Right lobe of liver (tissue), 6 donors: ENCODE measurements around the gene ADGRD1. TPM values are rescaled to one million over a fixed set of nuclear protein-coding genes. Genes with fewer than 3 reads are reported as not detected.

Experiments
- ATAC-seq, 4 donors: fragments of 200-7000 bp; cut with Tn5 transposase; one replicate each; pipeline ENCODE4 v1.9.1; 2020; ENCODE audit warnings: mild to moderate bottlenecking in 4 of 4, moderate library complexity in 4 of 4
- DNase-seq, 3 donors: peaks; one replicate each; pipeline ENCODE4 v3.0.0-alpha.2; 2020
- H3K27ac ChIP-seq, 3 donors: fragments of 200-600 bp; one replicate each; pipeline ENCODE4 v1.8.0; 2022
- H3K27me3 ChIP-seq, 2 donors: fragments of 200-600 bp; one replicate each; pipeline ENCODE4 v1.8.0; 2022
- H3K36me3 ChIP-seq, 4 donors: fragments of 200-600 bp; sonication (generic) in 1 of 4; one replicate each; pipeline versions ENCODE4 v1.5.1 to v1.8.0; 2017 to 2022; ENCODE audit warnings: control low read depth in 1 of 4
- H3K4me1 ChIP-seq, 4 donors: fragments of 200-600 bp; sonication (generic) in 1 of 4; one replicate each; pipeline versions ENCODE4 v1.5.1 to v1.8.0; 2017 to 2022; ENCODE audit warnings: control low read depth in 1 of 4
- H3K4me3 ChIP-seq, 3 donors: fragments of 200-600 bp; one replicate each; pipeline ENCODE4 v1.8.0; 2022
- H3K9me3 ChIP-seq, 4 donors: fragments of 200-600 bp; sonication (generic) in 1 of 4; one replicate each; pipeline versions ENCODE4 v1.5.1 to v1.8.0; 2017 to 2022; ENCODE audit warnings: control low read depth in 1 of 4
- POLR2A ChIP-seq: fragments of 450-650 bp; IDR thresholded peaks from one replicate; pipeline ENCODE4 v1.6.1; 2017; ENCODE audit warnings: antibody characterized with exemption, mild to moderate bottlenecking
- WGBS: methylation state at CpG from one replicate; pipeline ENCODE4 v1.1.6; 2018; ENCODE audit warnings: low coverage, low lambda C conversion rate; ENCODE audit not compliant: insufficient coverage; ENCODE audit errors: missing lambda C conversion rate; 5-methylcytosine and 5-hydroxymethylcytosine counted together
- intact Hi-C, 2 donors: fragments of 100-400 bp; cut with DNase I; formaldehyde crosslinking; loops; one replicate each; pipeline versions ENCODE4 v1.11.2 to v1.14.1; 2022
- total RNA-seq, 6 experiments: library from RNA; depleted of rRNA in 2 of 6; stranded (reverse); fragments of >200 nt in 2 of 6; fragmentation: NEBNext Ultra II Directional in 3 of 6; extraction: Animal tissue kit (Norgen Biotek cat#: 25700) in 3 of 6; gene quantifications; one replicate each; pipeline versions ENCODE4 v1.1.0 to v1.2.4, GENCODE V29; 2016 to 2023
- TF ChIP-seq, protein P1 (sequence below), 4 donors: fragments of 200-600 bp in 3 of 4; fragments of 450-650 bp in 1 of 4; IDR thresholded peaks; one replicate each; pipeline versions ENCODE4 v1.5.1 to v1.8.0; 2016 to 2022; ENCODE audit warnings: antibody characterized with exemption in 4 of 4, mild to moderate bottlenecking in 2 of 4
- donor health status: DM: no; HTN: yes; CAD: no.
- donor health status: DM: no; HTN: no; CAD: no.
- donor health status: DM: no; HTN: no; CAD: no.
- donor health status: DM: no; HTN: yes; CAD: no.
- donor health status: DM: no; HTN: yes; CAD: no.

ADGRD1 gene
- total RNA-seq, 6 experiments from 2014 or later, result 4.7 to 17.0 (median 10.9) TPM

- intact Hi-C loops, result no loop called here
- no peak for TF ChIP-seq POLR2A
- TF ChIP-seq, protein P1, sequence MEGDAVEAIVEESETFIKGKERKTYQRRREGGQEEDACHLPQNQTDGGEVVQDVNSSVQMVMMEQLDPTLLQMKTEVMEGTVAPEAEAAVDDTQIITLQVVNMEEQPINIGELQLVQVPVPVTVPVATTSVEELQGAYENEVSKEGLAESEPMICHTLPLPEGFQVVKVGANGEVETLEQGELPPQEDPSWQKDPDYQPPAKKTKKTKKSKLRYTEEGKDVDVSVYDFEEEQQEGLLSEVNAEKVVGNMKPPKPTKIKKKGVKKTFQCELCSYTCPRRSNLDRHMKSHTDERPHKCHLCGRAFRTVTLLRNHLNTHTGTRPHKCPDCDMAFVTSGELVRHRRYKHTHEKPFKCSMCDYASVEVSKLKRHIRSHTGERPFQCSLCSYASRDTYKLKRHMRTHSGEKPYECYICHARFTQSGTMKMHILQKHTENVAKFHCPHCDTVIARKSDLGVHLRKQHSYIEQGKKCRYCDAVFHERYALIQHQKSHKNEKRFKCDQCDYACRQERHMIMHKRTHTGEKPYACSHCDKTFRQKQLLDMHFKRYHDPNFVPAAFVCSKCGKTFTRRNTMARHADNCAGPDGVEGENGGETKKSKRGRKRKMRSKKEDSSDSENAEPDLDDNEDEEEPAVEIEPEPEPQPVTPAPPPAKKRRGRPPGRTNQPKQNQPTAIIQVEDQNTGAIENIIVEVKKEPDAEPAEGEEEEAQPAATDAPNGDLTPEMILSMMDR (IDR thresholded peaks at IDR 0.05), result no peak
- no peaks in the 10 kb centered on the region for H3K4me1 ChIP-seq
- H3K36me3 ChIP-seq, result no peaks in the 10 kb centered on the region
- no peak overlapping the region for H3K4me3 ChIP-seq
- ATAC-seq, result no peak
- H3K9me3 ChIP-seq, result no peaks in the 10 kb centered on the region
- H3K27me3 ChIP-seq, result no peaks in the 10 kb centered on the region
- DNase-seq, result peak in 1 of 3 donors; percentile 31
- H3K27ac ChIP-seq, result no peak overlapping the region
- 73% methylated on average over 3 of the region's 6 CpGs for WGBS
Measured at GRCh38 chr12:131106349-131106941, 152.7 kb downstream of the ADGRD1 start.

DNA sequence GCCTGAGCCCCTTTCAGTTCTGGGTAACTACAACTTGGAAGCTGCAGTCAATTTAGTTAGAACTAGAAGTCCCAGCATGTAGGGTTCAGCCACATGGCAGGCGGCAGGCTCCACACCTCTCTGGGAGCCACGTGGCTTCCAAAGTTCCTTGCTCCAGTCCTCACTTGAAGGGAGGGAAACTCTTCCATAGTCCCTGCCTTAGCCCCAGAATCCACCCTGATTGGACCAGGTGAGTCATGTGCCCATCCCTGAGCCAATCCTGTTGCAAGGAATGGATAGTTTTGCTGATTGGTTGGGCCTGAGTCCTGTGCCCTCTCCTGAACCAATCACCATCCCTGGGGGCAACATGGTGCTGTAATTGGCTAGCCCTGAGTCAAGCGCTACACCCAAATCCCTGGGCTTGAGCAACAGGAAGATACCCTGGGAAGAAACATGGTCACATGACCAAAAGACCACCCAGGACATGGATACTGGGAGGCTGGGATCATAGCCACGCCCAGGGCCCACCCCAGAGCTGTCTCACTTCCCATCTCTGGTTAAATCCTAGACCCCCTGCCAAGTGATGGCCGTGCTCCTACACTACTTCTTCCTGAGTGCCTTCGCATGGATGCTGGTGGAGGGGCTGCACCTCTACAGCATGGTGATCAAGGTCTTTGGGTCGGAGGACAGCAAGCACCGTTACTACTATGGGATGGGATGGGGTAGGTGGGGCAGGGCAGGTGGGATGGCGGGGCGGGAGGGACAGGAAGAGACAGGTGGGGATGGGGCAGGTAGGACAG is 154.7 kb downstream of the ADGRD1 start:
- DNase-seq, result peak in 1 of 3 donors; percentile 28
- intact Hi-C loops, result no loop called here
- WGBS, result 100% methylated on average over 3 of the region's 10 CpGs
- TF ChIP-seq POLR2A, result no peak
- TF ChIP-seq, protein P1 (IDR thresholded peaks at IDR 0.05), result no peak
- no peak overlapping the region for H3K4me3 ChIP-seq
- no peaks in the 10 kb centered on the region for H3K36me3 ChIP-seq
- no peaks in the 10 kb centered on the region for H3K9me3 ChIP-seq
- H3K27ac ChIP-seq, result no peak overlapping the region
- no peaks in the 10 kb centered on the region for H3K27me3 ChIP-seq
- no peak for ATAC-seq
- no peaks in the 10 kb centered on the region for H3K4me1 ChIP-seq

GRCh38 chr12:131111446-131111845 is 157.7 kb downstream of the ADGRD1 start:
- Histone ChIP-seq H3K27me3 (no peaks in the 10 kb centered on the region), H3K9me3 (no peaks in the 10 kb centered on the region), H3K27ac (no peak overlapping the region), H3K4me1 (no peaks in the 10 kb centered on the region), H3K36me3 (no peaks in the 10 kb centered on the region), H3K4me3 (no peak overlapping the region)
- ATAC-seq (no peak), DNase-seq (no peak)
- intact Hi-C loops, result no loop called here
- TF ChIP-seq POLR2A, result no peak
- TF ChIP-seq, protein P1 (IDR thresholded peaks at IDR 0.05), result no peak
- 83% methylated on average over 3 of the region's 3 CpGs for WGBS

DNA sequence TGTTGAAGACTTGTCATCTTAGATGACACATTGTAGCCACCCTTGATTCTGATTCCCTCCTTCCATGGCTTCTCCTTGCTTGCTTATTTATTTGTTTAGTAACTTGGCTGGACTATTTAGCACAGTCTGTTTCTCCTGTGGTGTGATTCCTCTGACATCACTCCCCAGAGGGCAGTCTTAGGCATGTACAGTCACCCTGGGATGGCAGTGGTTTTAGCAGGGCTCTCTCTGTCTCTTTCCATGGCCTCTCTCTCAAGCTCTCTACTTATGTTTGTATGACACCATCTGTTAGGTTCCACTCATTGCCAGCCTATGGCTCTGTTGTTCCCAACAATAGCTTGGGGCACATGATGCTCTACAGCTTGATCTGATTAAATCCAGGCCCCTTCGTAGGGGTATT is 158.3 kb downstream of the ADGRD1 start:
- Histone ChIP-seq H3K27me3 (no peaks in the 10 kb centered on the region), H3K4me1 (no peaks in the 10 kb centered on the region), H3K36me3 (no peaks in the 10 kb centered on the region), H3K4me3 (no peak overlapping the region), H3K27ac (no peak overlapping the region), H3K9me3 (no peaks in the 10 kb centered on the region)
- DNase-seq (no peak), ATAC-seq (no peak)
- 85% methylated on average over 1 of the region's 1 CpG for WGBS
- intact Hi-C loops, result no loop called here
- TF ChIP-seq, protein P1 (IDR thresholded peaks at IDR 0.05), result no peak
- no peak for TF ChIP-seq POLR2A
